ENCODE measurements around the gene MTERF4.

MTERF4 gene

GRCh38 chr2:241091201-241091600 is 10.9 kb downstream of the MTERF4 start:
- no peak for DNase-seq (ENCODE audit: low read depth in 2 of 2, low spot score in 1 of 2)

GRCh38 chr2:241088791-241089732 is 13.0 kb downstream of the MTERF4 start:
- DNase-seq (ENCODE audit: low read depth in 2 of 2, low spot score in 1 of 2), result no peak

DNA sequence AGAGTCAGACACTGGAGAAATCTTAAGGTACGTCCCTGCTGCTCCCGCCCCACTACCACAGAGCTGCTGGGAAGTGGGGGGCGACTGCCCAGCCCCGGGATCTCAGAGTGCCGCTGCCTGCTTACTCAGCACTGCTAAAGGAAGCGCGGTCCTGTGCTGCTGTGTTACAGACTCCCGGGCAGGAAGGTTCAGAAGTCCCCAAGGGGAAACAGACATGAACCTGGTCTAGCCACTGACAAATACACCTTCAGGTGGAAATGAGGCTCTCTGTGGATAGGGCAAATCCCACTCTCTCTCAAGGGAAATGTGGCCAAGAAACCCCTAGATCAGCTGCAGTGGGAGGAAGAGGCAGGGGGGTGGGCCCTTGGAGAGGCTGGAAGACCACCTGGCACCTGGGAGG is 13.7 kb downstream of the MTERF4 start:
- no peak for DNase-seq (ENCODE audit: low read depth in 2 of 2, low spot score in 1 of 2)

GRCh38 chr2:241087420-241088268 is 14.4 kb downstream of the MTERF4 start:
- DNase-seq (ENCODE audit: low read depth in 2 of 2, low spot score in 1 of 2), result no peak

GRCh38 chr2:241084856-241085444 is 17.1 kb downstream of the MTERF4 start:
- no peak for DNase-seq (ENCODE audit: low read depth in 2 of 2, low spot score in 1 of 2)

GRCh38 chr2:241083091-241083415 is 19.0 kb downstream of the MTERF4 start:
- DNase-seq (ENCODE audit: low read depth in 2 of 2, low spot score in 1 of 2), result no peak

DNA sequence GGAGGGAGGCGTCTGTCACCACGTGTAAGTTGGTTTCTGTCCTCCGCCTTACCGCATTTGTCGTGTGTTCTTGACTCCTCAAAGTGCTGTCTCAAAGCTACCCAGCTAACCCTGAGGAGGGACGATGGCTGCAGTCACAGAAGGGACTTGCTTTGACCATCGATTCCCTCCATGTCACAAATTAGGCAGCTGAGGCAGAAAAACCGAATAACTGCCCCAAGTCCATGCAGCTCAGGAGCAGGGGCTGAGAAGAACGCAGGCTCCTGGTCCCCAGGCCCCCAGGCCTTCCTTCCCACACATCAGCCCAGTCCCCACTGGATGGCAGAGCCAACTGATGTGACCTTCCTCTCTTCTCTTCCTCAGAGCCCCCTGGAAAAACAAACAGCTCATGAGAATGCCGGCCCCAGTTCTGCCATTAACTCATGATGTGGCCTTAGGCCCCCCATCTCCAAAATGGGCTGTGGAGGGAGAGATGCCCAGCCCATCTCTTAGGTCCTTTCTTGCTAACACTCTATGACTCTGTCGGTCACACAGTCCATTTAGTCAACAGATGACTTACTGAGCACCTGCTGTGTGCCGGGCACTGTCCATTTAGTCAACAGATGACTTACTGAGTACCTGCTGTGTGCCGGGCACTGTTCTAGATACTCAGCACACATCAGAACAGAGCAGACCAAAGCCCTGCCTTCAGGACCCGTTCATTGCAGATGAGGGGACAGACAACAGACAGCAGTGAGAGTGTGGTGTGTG is 19.6 kb downstream of the MTERF4 start:
- no peak for DNase-seq (ENCODE audit: low read depth in 2 of 2, low spot score in 1 of 2)

GRCh38 chr2:241081643-241082340 is 20.3 kb downstream of the MTERF4 start:
- no peak for DNase-seq (ENCODE audit: low read depth in 2 of 2, low spot score in 1 of 2)

DNA sequence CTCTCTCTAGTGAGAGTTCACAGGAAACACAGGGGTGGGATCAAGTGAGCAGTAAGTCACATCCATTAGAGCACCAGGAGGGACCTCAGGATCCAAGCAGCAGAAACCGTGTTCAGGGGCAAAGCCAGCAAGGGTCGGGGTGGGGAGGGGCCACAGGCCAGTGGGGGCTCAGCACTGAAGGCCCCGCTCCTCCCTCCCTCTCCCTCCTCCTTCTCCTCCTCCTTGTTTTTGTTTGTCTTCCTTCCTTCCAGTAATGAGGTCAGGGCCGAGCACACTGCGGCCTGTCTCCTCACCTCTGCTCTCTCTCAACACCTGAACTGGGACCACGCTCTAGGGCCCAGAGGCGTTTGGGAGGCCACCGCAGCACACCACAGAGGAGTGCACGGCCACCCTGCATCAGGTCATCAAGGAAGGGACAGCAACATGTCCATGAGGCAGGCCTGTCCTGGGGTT is 20.9 kb downstream of the MTERF4 start:
- DNase-seq (ENCODE audit: low read depth in 2 of 2, low spot score in 1 of 2), result no peak

- no peak for DNase-seq (ENCODE audit: low read depth in 2 of 2, low spot score in 1 of 2)
Observed at GRCh38 chr2:241080405-241081189, 21.5 kb downstream of the MTERF4 start.

- no peak for DNase-seq (ENCODE audit: low read depth in 2 of 2, low spot score in 1 of 2)
Observed at GRCh38 chr2:241074901-241075540, 27.1 kb downstream of the MTERF4 start.

DNA sequence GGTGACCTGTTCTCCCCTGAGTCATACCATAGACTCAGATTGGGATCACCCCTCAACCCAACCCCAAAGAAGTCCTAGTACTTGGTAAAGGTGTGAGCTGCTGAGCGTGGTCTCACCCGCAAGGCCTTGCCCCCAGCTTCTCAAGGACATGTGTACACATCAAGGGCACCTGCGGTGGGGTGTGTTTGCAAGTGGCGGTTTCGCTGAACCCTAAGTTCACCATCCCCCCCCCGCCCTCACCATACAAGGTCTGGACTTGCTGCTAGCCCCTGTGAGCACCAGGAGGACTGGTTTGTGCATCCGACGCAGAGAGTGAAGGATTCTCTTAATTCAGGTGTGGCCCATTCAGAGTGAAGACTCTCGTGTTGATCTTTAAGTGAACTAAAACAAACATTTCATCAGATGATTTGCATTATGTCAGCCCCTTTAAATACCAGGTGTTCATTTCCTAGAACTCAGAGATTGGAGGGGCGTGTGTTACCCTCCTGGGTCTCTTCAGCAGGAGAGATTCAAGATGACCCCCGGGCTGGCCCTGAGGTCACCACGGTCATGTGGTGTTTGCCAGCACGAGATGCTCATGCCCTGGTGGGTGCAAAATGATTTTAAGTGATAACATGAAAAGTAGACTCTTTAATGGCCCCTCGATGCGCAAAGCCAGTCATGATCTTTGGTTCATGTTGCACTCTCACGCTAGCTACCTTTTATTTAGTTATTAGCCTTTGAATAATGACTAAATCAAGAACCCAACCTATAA is 27.8 kb downstream of the MTERF4 start:
- no peak for DNase-seq (ENCODE audit: low read depth in 2 of 2, low spot score in 1 of 2)

GRCh38 chr2:241073166-241074064 is 28.7 kb downstream of the MTERF4 start:
- DNase-seq (ENCODE audit: low read depth in 2 of 2, low spot score in 1 of 2), result no peak

- DNase-seq (ENCODE audit: low read depth in 2 of 2, low spot score in 1 of 2), result no peak
Observed at GRCh38 chr2:241072553-241073165, 29.4 kb downstream of the MTERF4 start.

GRCh38 chr2:241072151-241072550 is 29.9 kb downstream of the MTERF4 start:
- no peak for DNase-seq (ENCODE audit: low read depth in 2 of 2, low spot score in 1 of 2)

- no peak for DNase-seq (ENCODE audit: low read depth in 2 of 2, low spot score in 1 of 2)
Observed at GRCh38 chr2:241071677-241072111, 30.4 kb downstream of the MTERF4 start.

Measured in stimulated activated CD8-positive, alpha-beta memory T cell treated with anti-CD3 and anti-CD28 coated beads, Interleukin-4, amount 100 ng/mL, for 4 hours (primary cell).